Loucy (cell line): ENCODE data around the gene TASOR2.

ENCODE experiments used
- H2AFZ ChIP-seq: fragments of 200-600 bp; sonication (generic); 2 replicates; pipeline ENCODE4 v1.6.0; 2016; ENCODE audit warnings: antibody characterized with exemption, mild to moderate bottlenecking, low read length, moderate library complexity
- H3F3A ChIP-seq: fragments of 200-600 bp; 2 replicates; pipeline ENCODE4 v1.6.0; 2016; ENCODE audit warnings: antibody characterized with exemption, low read depth, mild to moderate bottlenecking
- H3K27me3 ChIP-seq: fragments of 200-600 bp; sonication (generic); 2 replicates; pipeline ENCODE4 v1.6.1; 2014; ENCODE audit warnings: low read length, mild to moderate bottlenecking; ENCODE audit not compliant: insufficient read depth, poor library complexity, severe bottlenecking
- H3K36me3 ChIP-seq: fragments of 200-600 bp; sonication (generic); 2 replicates; pipeline ENCODE4 v1.6.1; 2016; ENCODE audit warnings: low read length; ENCODE audit not compliant: insufficient read depth
- H3K4me1 ChIP-seq: fragments of 200-600 bp; sonication (generic); 2 replicates; pipeline ENCODE4 v1.5.1; 2014; ENCODE audit warnings: low read length, mild to moderate bottlenecking; ENCODE audit not compliant: insufficient read depth, poor library complexity, severe bottlenecking
- H3K4me2 ChIP-seq: fragments of 200-600 bp; sonication (generic); 2 replicates; pipeline ENCODE4 v1.6.0; 2014; ENCODE audit warnings: antibody characterized with exemption, low read length, low read depth, mild to moderate bottlenecking; ENCODE audit not compliant: poor library complexity, severe bottlenecking
- H3K4me3 ChIP-seq: fragments of 200-600 bp; sonication (generic); 2 replicates; pipeline ENCODE4 v1.5.1; 2014; ENCODE audit warnings: low read length, mild to moderate bottlenecking, mixed read lengths; ENCODE audit not compliant: poor library complexity, severe bottlenecking
- H3K79me2 ChIP-seq: fragments of 200-600 bp; sonication (generic); 2 replicates; pipeline ENCODE4 v1.6.1; 2014; ENCODE audit warnings: low read length; ENCODE audit not compliant: insufficient read depth
- H3K9ac ChIP-seq: fragments of 200-600 bp; sonication (generic); 2 replicates; pipeline ENCODE4 v1.6.0; 2014; ENCODE audit warnings: mild to moderate bottlenecking, low read depth, low read length, moderate library complexity; ENCODE audit not compliant: poor library complexity, severe bottlenecking
- H3K9me2 ChIP-seq: fragments of 200-600 bp; sonication (generic); replicated peaks from 2 replicates; pipeline ENCODE4 v1.6.1; 2016; ENCODE audit warnings: low read depth, low read length, mixed read lengths
- H3K9me3 ChIP-seq: fragments of 200-600 bp; sonication (generic); 2 replicates; pipeline ENCODE4 v1.6.1; 2014; ENCODE audit warnings: mild to moderate bottlenecking, antibody characterized with exemption, low read length, low read depth; ENCODE audit not compliant: insufficient read depth
- H4K20me1 ChIP-seq: fragments of 200-600 bp; sonication (generic); 2 replicates; pipeline ENCODE4 v1.6.0; 2014; ENCODE audit warnings: antibody characterized with exemption, low read length, mild to moderate bottlenecking; ENCODE audit not compliant: insufficient read depth, poor library complexity, severe bottlenecking
- EZH2phosphoT487 ChIP-seq: fragments of 200-600 bp; IDR thresholded peaks from 2 replicates; pipeline ENCODE4 v1.6.1; 2018; ENCODE audit warnings: antibody characterized with exemption, mild to moderate bottlenecking, moderate library complexity, borderline replicate concordance
- TF ChIP-seq, protein P1 (sequence below): fragments of 200-600 bp; sonication (generic); conservative IDR thresholded peaks from 2 replicates; pipeline ENCODE4 v1.5.1; 2014; ENCODE audit warnings: mild to moderate bottlenecking, antibody characterized with exemption, low read length

Gene TASOR2

DNA sequence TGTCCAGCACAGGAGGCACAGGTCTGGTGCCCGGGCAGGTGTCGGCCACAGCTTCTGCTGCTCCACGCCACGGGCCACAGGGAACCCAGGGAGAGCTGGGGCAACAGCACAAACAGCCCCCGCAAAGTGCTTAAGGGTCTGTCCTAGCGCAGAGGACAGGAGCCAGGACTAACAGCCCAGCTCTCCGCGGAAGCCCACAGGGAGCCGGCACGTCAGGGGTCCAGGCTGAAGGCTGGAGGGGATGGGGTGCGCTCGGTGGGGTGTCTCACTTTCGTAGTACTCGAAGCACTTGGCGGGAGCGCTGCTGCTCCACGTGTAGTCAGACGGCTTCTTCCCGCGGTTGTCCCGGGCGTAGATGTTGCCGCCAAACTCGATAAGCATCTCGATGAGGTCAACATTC, 43.1 kb upstream of the TASOR2 start:
- H3K4me1 ChIP-seq = peaks cover 9% of the 10 kb centered on the region
- H3K9me2 ChIP-seq = no peaks in the 10 kb centered on the region
- no peak for TF ChIP-seq EZH2phosphoT487
- TF ChIP-seq, protein P1, sequence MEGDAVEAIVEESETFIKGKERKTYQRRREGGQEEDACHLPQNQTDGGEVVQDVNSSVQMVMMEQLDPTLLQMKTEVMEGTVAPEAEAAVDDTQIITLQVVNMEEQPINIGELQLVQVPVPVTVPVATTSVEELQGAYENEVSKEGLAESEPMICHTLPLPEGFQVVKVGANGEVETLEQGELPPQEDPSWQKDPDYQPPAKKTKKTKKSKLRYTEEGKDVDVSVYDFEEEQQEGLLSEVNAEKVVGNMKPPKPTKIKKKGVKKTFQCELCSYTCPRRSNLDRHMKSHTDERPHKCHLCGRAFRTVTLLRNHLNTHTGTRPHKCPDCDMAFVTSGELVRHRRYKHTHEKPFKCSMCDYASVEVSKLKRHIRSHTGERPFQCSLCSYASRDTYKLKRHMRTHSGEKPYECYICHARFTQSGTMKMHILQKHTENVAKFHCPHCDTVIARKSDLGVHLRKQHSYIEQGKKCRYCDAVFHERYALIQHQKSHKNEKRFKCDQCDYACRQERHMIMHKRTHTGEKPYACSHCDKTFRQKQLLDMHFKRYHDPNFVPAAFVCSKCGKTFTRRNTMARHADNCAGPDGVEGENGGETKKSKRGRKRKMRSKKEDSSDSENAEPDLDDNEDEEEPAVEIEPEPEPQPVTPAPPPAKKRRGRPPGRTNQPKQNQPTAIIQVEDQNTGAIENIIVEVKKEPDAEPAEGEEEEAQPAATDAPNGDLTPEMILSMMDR = no peak
- no peaks in the 10 kb centered on the region for H3K9me3 ChIP-seq
- H3K4me2 ChIP-seq = no peak overlapping the region
- H2AFZ ChIP-seq = no peak overlapping the region
- H3K27me3 ChIP-seq = no peaks in the 10 kb centered on the region
- peaks cover 13% of the 10 kb centered on the region; the same call in 1 of the 2 replicates for H3K36me3 ChIP-seq
- H3K4me3 ChIP-seq = no peak overlapping the region
- no peaks in the 10 kb centered on the region for H4K20me1 ChIP-seq
- H3F3A ChIP-seq = no peaks in the 10 kb centered on the region
- H3K79me2 ChIP-seq = no peaks in the 10 kb centered on the region
- H3K9ac ChIP-seq = no peak overlapping the region

DNA sequence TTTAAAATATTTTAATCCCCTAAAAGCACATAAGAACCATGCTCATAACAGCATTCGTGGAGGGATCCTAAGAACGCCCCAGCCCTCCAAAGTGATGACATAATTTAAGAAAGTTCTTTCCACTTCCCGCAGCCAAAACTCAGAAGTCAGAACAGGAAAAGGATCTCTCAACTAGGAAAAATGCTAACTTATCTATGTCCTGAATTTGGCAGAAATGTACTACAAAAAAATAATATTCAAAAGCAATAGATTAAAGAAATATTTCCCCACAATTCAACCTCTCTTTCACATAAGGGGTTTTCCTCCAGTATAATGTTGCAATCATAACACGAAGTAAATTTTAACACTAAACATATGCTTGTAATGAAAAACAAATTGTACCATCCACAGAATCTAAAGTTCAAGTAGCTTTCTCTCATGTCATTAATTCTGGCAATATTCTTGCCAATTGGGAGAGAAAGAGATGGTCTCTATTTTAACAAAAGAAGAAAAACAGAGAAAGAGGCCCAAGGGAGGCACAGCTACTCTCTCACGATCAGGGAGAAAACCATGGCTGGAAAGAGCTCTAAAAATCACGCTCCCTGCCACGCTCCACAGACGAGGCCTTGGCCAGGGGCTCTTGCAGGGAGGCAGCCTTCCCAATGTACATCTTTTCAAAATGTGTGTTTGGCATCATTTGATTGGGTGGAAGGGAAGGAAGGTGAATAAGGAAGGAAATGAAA, 41.1 kb upstream of the TASOR2 start:
- Histone ChIP-seq H2AFZ (no peak overlapping the region), H3F3A (no peaks in the 10 kb centered on the region), H3K79me2 (no peaks in the 10 kb centered on the region), H3K4me3 (no peak overlapping the region), H3K36me3 (peaks cover 13% of the 10 kb centered on the region; the same call in 1 of the 2 replicates), H3K4me2 (no peak overlapping the region), H3K9me3 (no peaks in the 10 kb centered on the region), H3K4me1 (peaks cover 9% of the 10 kb centered on the region), H3K9me2 (no peaks in the 10 kb centered on the region), H4K20me1 (no peaks in the 10 kb centered on the region), H3K27me3 (no peaks in the 10 kb centered on the region), H3K9ac (no peak overlapping the region)
- TF ChIP-seq, protein P1 = no peak
- TF ChIP-seq EZH2phosphoT487 = no peak

DNA sequence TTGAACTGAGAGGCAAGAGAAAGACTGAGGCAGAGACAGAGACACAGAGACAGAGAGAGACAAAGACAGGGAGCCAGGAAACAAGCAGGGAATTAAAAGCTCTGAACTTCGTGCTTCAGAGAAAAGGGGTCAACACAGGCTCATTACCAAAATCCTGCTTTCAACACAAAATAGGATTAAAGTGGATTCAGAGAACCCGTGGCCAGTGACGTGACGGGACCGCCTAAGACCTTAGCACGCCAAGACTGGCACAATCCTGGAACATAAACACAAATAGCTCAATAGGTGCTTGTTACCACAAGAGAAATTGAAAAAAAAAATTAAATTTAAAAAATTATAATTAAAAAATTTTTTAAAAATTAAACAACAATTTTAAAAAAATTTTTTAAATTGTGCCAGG, 39.7 kb upstream of the TASOR2 start:
- H3K9ac ChIP-seq = no peak overlapping the region
- H3K79me2 ChIP-seq = no peaks in the 10 kb centered on the region
- no peaks in the 10 kb centered on the region for H3F3A ChIP-seq
- H3K4me2 ChIP-seq = no peak overlapping the region
- H2AFZ ChIP-seq = no peak overlapping the region
- no peak overlapping the region for H3K4me3 ChIP-seq
- no peaks in the 10 kb centered on the region for H4K20me1 ChIP-seq
- no peak for TF ChIP-seq EZH2phosphoT487
- TF ChIP-seq, protein P1 = no peak
- H3K9me2 ChIP-seq = no peaks in the 10 kb centered on the region
- H3K4me1 ChIP-seq = peaks cover 9% of the 10 kb centered on the region
- no peaks in the 10 kb centered on the region for H3K9me3 ChIP-seq
- H3K27me3 ChIP-seq = no peaks in the 10 kb centered on the region
- peaks cover 7% of the 10 kb centered on the region; the same call in 1 of the 2 replicates for H3K36me3 ChIP-seq
